Suppressor macrophage treated with lipopolysaccharide for 4 hours (primary cell): Measurements from ENCODE around the gene ZSCAN20.
"Not testable (repeated sequence)": the region's sequence is repeated elsewhere in the genome, so short reads cannot be mapped to it uniquely, and the experiment has no call there.

Experiments
- DNase-seq: peaks from one replicate; pipeline ENCODE4 v3.0.0-alpha.2; 2020

The ZSCAN20 gene

DNA sequence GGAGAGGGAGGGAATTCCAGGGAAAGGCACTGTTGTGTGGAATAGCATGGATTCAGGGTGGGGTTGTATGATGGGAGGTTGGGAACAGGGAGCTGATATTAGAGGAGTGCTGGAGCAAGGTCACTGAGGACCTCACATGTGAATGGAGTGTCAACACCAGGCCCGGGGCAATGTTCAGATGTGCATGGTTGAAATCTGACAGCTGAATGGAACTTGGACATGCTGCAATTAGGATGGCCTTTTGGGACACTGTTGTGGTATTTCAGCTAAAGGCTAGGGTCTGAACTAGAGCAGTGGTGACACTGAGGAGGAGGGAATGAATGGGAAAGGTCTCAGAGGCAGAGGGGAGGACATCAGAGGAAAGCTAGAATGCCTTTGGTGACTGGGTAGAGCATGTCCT, 25.0 kb downstream of the ZSCAN20 start:
- no peak for DNase-seq

DNA sequence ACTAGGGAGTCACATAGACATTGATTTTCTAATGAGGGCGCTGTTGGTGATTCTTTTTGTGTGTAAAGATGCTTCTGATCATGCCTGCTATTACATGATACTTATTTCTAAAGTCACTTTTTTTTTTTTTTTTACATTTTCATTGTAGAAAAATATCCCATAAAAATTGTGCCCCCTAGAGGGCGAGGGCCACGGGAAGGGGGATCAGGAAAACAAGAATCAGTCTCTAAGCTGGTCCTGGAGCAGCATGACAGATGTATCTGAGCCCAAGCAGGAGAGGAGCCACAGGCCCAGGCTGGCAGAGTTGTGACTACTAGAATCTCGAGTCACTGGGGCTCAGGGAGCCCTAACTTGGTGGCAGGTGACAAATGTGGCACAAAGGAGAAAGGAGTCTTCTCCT, 28.1 kb downstream of the ZSCAN20 start:
- DNase-seq = no peak

DNA sequence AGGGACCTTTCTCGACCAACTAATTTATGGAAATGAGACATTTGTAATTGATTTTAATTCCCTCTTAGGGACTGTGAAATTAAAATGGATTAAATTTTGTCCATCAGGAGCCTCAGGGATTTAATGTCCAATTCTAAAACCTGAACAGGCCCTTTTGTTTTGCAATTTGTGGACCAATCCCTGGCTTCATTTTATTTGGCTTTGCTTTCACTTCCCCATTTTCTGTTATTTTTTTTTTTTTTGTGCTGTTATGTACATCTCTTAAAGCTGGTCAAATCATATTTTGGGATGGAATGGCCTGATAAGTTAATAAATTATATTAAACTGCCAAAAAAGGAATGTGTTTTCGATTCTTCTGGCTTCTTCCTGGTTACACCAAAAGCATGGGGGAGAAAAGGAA, 28.9 kb downstream of the ZSCAN20 start:
- peak; percentile 19 for DNase-seq

DNA sequence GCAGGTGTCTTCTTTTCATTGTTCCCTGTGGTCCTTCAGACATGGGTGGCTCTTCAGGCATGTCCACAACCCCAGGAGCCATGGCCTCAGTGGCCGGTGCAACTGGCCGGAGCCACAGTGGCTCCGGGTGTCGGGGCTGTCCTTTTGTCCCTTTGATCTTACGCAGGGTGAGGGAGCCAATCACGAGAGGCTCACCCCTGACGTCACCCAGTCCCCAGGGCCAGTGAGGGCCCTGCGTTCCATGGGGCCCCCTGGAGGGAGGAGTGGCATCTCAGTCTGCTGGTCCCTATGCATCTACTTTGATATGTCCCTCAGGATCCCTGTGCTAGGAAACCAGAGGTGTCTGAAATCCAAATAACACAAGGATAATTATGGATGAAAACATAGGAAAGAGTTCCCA, 29.3 kb downstream of the ZSCAN20 start:
- no peak for DNase-seq

GRCh38 chr1:33502726-33503125, 30.3 kb downstream of the ZSCAN20 start:
- no peak for DNase-seq

DNA sequence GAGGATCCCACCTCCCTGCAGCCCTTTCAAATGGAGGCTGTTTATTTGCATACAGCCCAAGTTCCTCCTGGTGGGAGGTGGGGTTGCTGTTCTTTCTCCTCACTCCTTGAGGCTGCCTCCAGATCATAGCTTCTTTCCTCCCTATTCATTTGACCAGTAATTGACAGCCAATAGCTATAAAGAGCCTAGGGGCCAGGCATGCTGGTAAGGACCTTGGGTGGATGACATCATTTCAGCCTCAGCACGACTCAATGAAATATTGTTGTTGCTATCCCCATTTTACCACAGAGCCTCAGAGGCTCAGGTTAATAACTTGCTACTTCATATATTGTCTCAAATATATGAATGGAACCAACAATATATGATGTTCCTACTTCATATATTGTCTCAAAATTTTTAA, 31.1 kb downstream of the ZSCAN20 start:
- no peak for DNase-seq

DNA sequence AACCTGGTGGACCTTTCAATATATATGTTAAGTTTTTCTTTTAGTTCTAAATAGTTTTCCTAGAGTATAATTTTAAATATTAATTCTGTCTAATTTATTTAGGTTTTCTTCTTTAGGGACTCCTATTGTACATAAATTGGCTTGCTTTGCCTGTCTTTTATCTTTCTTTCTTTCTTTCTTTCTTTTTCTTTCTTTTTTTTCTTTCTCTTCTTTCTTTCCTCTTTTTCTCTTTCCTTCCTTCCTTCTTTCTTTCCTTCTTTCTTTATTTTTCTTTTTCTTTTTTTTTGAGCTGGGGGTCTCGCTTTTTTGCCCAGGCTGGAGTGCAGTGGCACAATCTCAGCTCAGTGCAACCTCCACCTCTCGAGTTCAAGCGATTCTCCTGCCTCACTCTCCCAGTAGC, 35.2 kb downstream of the ZSCAN20 start:
- no peak for DNase-seq

- DNase-seq = no peak
Measured at GRCh38 chr1:33508151-33508550, 35.7 kb downstream of the ZSCAN20 start.

GRCh38 chr1:33509276-33509675, 36.8 kb downstream of the ZSCAN20 start:
- not testable (repeated sequence) for DNase-seq

GRCh38 chr1:33512226-33513011, 40.0 kb downstream of the ZSCAN20 start:
- DNase-seq = no peak

DNA sequence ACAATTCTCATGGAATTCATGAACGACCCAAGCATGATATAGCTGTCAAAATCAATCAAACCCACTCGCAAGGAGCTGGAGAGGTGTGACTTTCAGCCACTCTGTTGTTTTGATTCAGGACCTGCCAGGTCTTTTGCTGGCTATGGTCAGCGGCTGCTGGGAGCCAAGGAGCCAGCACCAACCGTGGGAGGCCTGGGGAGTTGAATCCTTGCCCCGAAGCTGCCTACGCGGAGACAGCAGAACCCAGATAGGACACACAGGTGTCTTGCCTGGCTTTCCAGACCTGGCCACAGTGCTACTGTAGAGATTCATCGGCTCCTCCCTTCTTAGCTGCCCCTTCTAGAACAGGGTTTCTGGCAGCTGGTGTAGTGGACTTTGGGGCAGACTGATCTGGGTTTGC, 42.7 kb downstream of the ZSCAN20 start:
- DNase-seq = no peak

DNA sequence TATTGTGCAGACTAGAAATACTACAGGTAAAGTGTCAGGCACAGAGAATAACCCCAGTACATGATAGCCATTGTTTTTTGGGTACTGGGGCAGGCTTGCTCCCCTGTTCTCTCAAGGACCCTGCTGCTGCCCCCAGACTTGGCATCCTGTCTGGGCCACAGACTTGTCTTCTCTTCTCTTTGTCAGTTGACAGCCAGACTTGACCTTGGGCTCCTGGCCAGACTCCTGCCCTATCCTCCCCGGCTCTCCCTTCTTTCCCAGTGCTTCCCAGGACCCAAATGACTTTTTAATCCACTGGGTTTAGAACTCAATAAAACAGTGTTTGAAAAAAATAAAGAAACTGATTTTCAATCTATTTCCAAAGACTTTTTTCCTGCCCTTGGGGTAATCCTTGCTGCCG, 43.2 kb downstream of the ZSCAN20 start:
- DNase-seq = no peak

- DNase-seq = no peak
Measured at GRCh38 chr1:33516428-33516827, 44.0 kb downstream of the ZSCAN20 start.

DNA sequence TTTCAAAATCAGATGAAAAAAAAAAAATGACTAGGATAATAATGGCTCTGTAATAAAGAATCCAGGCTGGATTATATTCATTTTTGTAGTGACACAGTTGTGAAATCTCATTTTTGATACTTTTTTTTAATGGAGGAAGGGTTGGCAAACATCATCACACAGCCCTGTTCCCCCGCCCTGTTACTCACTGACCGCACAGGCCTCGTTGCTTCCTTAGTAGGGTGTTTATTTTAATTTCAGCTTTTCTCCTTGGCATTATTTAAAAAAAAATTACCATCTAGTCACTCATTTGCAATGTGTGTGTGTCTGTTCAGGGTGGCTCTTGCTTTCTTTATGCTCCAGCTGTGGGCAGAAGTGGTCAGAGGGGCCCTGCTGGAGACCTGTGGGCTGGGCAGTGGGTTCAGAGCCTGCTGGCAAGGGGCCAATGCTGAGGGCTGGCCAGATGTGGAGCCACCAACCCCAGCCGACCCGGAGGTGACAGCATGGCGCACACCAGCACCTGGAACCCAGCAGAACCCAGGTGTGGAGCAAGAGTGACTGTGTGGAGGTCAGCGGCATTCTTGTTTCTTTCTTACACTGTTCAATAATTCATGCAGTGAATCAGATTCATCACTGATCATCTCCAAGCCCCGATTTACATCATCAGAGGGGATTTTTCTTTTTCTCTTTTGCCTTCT, 44.6 kb downstream of the ZSCAN20 start:
- DNase-seq = no peak

DNA sequence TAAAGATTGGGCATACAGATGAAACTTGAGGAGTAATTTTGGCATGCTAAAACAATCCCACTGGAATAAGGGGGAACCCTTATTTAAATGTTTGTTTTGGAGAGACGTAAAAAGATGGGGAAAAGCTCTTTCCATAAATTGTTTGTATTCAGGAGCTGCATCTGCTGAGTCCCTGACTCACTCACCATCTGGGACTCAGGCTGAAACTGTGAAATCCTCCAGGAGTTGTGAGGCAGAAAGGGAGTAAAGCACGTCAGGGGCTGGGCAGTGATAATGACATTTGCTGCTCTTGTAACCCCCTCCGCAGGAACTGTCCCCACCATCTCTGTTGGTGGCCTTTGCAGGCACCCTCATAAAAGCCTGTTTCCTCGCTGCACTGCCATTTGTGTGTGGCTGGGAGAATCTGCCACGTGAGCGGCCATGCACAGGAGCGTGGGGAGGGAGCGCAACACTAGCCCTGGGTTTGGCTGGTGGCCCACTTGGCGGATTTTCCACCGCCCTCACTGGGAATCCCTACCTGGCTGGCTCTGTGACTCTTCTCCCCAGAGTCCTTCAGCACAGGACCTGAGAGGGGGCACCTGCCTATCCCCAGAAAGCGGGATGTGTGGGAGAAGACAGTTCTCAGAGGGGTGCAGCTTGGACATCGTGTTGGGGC, 45.3 kb downstream of the ZSCAN20 start:
- no peak for DNase-seq

GRCh38 chr1:33519240-33519884, 46.9 kb downstream of the ZSCAN20 start:
- DNase-seq = no peak

DNA sequence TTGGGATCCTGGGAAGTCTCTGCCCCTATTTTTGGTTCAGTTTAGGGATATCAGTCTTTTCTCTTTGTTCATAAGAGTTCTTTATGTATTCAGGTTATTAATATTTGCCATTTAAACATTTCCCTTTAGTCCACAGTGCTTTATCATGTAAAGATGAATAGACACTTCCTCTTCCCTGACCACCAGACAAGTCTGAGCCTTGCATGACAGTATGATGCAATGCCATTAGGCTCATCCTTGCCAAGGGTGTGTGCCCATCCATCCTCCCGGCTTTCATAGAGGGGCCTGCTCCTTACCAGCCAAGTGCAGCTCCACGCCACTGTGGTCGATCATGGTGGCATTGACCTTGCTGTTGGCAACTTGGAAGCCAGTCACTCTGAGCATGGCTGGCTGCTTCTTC, 52.1 kb downstream of the ZSCAN20 start:
- DNase-seq = peak; percentile 12

DNA sequence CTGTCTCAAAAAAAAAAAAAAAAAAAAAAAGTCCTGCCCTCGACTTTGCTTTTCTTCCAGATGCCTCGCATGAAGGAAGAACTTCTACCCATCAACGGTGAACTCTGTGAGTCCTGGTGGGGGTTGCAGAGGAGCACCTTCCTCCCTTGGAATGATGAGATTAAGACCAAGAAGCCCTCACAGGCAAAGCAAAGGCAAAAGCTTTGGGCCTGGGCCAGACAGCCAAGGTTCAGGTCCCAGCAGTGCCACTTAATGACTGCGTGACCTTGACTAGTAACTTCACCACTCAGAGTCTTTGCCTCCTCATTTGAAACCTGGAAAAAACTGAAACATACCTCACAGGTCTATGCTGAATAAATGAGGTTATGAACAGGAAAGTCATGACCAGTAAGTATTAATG, 55.5 kb downstream of the ZSCAN20 start:
- no peak for DNase-seq

GRCh38 chr1:33529957-33530356, 57.5 kb downstream of the ZSCAN20 start:
- DNase-seq = no peak

- no peak for DNase-seq
Measured at GRCh38 chr1:33532250-33532649, 59.8 kb downstream of the ZSCAN20 start.

DNA sequence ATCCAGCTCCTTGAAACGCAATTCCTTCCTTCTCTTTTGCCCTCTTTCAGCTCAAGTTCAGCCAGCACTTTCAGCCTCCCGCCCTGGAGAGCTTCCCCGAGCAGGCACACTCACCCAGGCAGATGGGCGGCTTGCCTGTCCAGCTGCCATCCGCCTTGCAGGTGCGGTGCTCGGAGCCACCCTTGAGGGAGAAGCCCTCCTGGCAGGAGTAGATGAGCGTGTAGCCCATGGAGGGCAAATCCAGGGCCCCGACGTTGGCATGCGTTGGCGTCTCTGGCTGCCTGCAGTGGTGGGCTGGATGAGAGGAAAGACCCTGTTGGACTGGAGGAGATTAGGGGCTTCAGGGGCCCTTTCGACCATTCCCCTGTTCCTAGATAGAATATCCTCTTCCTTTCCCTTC, 60.5 kb downstream of the ZSCAN20 start:
- DNase-seq = no peak

DNA sequence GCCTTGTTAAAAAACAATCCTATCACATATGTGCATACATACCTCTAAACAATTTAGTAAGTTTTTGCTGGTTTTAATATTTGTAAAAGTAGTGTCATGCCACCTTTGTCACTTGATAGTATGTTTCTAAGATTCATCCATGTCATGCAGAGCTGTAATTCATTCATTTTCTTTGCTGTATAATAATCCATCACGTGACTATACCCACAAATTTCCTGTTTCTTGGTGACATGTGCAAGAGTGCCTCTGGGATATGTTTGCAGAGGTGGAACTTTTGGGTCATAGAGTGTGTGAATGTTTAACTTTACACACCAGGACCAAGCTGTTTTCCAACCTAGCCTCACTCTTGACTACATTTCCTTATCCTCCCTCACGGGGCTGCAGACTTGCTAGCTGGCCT, 62.9 kb downstream of the ZSCAN20 start:
- DNase-seq = no peak

DNA sequence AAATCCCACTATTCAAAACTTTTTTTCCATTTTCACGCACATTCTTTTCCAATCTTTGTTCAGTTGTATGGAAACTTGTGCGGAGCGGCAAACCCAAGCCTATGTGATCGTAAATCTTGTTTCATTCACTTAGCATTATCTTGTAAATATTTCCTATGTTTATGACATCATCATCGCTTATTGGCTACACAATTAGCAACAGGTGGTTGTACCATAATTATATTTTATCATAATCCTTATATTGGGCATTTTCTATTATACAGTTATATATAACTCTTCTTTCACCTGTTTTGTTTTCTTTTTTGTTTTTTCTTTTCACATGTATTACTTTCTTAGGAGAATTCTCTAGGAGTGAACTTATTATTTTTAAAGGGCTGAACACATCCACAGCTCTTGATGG, 65.4 kb downstream of the ZSCAN20 start:
- no peak for DNase-seq

DNA sequence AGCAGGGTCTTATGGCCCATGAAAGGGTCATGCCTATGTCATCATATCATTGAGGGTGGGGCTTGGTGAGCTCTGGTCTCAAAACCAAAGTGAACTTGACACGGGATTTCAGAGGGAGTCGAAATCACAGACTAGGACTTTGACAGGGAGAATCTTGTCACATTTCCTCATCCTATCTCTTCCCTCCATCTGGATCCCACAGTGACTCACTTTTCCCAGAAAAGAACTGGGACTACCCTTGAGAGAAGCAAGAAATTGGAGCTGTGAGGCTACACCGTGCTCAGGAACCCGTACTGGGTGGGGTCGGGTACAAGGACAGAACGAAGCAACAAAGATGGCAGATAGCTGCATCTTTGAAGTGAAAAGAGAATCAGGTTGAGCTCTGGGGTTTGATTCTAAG, 69.5 kb downstream of the ZSCAN20 start:
- DNase-seq = no peak
